IPS-20b (cell line): Measurements from ENCODE around the gene MOK.

Experiments
- H3K27ac ChIP-seq: one replicate; pipeline ENCODE4 v1.5.1; 2013; ENCODE audit warnings: low read length
- H3K27me3 ChIP-seq: 2 replicates; pipeline ENCODE4 v1.6.1; 2013; ENCODE audit warnings: mild to moderate bottlenecking, low read length, inconsistent platforms; ENCODE audit not compliant: insufficient read depth
- H3K36me3 ChIP-seq: 2 replicates; pipeline ENCODE4 v1.6.1; 2013; ENCODE audit warnings: low read depth, mild to moderate bottlenecking, inconsistent platforms, low read length, moderate library complexity; ENCODE audit not compliant: insufficient read depth
- H3K4me1 ChIP-seq: 2 replicates; pipeline ENCODE4 v1.6.1; 2013; ENCODE audit warnings: mild to moderate bottlenecking, control low read depth, inconsistent platforms, low read length, moderate library complexity; ENCODE audit not compliant: insufficient read depth
- H3K4me3 ChIP-seq: 2 replicates; pipeline ENCODE4 v1.5.1; 2013; ENCODE audit warnings: mild to moderate bottlenecking, low read length, inconsistent platforms
- H3K9ac ChIP-seq: 2 replicates; pipeline ENCODE4 v1.6.1; 2013; ENCODE audit warnings: low read depth, mild to moderate bottlenecking, inconsistent platforms, low read length, moderate library complexity
- H3K9me3 ChIP-seq: 2 replicates; pipeline ENCODE4 v1.6.1; 2013; ENCODE audit warnings: mild to moderate bottlenecking, low read depth, low read length, inconsistent platforms; ENCODE audit not compliant: insufficient read depth

MOK gene

DNA sequence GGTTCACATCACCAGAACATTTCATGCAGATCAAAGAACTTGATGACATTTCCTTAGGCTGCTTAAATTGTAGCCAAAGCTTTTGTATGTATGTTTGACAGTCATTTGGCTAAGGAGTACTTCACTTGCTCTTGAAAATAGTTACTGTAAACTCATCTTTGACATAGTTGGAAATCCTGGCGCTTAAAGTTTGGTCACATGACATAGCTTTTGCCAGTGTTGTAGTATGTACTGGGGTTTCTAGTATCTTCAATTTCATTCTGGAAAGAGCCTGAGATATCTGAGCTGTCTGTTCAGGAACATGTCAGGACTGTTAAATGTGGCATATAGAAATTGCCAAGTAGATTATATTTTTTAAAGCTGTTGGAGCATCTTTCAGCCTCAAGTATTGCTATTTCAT is 109.5 kb downstream of the MOK start:
- H3K36me3 ChIP-seq: peaks cover 51% of the 10 kb centered on the region
- no peak overlapping the region for H3K9ac ChIP-seq
- H3K27me3 ChIP-seq: no peaks in the 10 kb centered on the region
- H3K4me3 ChIP-seq: no peak overlapping the region
- H3K27ac ChIP-seq: no peak overlapping the region
- H3K4me1 ChIP-seq: peaks cover 17% of the 10 kb centered on the region
- no peaks in the 10 kb centered on the region for H3K9me3 ChIP-seq

DNA sequence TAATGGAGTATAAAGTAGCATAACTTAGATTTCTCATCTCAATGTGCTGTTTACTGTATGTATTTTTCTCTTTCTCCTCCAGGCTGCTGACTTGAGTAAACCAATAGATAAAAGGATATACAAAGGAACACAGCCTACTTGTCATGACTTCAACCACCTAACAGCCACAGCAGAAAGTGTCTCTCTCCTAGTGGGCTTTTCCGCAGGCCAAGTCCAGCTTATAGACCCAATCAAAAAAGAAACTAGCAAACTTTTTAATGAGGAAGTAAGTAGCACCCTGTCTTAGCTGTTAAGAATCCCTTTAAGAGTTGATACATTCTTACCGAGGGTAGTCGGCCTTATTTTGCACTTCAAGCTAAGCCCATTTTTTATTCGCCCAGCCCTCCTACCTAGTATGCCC is 110.1 kb downstream of the MOK start:
- no peak overlapping the region for H3K9ac ChIP-seq
- peaks cover 49% of the 10 kb centered on the region for H3K36me3 ChIP-seq
- peaks cover 17% of the 10 kb centered on the region for H3K4me1 ChIP-seq
- no peaks in the 10 kb centered on the region for H3K9me3 ChIP-seq
- H3K27ac ChIP-seq: no peak overlapping the region
- no peak overlapping the region for H3K4me3 ChIP-seq
- no peaks in the 10 kb centered on the region for H3K27me3 ChIP-seq

DNA sequence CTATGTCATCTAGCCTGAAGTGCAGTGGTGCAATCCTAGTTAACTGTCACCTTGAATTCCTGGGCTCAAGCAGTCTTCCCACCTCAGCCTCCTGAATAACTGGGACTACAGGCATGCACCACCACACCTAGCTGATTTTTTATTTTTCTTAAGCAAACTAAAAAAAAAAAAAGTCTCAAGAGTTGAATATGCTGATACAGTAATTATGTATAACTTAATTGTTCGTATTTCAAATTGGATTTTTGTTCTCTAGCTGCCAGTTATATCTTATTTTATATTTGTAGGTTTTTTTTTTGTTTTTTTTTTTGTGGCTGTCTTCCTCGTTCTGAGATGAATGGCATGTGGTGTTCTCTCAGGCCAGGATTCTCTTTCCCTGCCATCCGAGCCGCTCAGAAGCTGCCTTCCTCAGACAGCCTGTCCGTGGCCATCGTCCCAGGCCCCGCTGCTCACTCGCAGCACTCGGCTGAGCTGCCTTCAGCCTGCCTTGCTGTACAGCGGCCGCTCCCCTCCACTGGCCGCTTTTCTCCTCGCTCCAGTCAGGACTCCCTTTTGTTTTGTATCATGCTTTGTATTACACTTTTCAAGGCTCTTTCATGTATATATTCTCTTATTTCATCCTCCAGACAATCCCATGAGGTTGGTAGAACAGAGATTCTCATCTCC is 112.0 kb downstream of the MOK start:
- no peak overlapping the region for H3K4me3 ChIP-seq
- peaks cover 17% of the 10 kb centered on the region for H3K4me1 ChIP-seq
- H3K27ac ChIP-seq: no peak overlapping the region
- H3K27me3 ChIP-seq: no peaks in the 10 kb centered on the region
- H3K36me3 ChIP-seq: peaks cover 32% of the 10 kb centered on the region
- no peak overlapping the region for H3K9ac ChIP-seq
- H3K9me3 ChIP-seq: no peaks in the 10 kb centered on the region

DNA sequence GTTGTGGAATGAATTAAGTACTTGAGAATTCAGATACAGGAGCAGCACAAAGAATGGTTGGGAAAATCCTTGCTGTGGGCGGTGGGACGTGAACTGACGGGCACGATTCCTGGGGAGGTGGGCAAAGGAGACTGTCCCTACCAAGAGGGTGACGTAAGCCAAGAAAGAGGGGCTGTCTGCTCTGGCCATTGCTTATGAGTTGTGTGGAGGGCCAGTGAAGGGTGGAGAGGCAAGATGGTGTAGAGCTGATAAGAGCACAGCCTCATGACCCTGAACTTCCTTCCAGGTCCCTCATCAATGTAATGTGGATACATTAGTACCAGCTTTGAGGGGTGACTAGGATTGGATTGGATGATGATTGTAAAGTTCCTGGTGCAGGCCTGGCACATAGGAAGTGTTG is 115.1 kb downstream of the MOK start:
- H3K9ac ChIP-seq: no peak overlapping the region
- H3K4me1 ChIP-seq: peaks cover 20% of the 10 kb centered on the region
- H3K9me3 ChIP-seq: no peaks in the 10 kb centered on the region
- H3K27ac ChIP-seq: no peak overlapping the region
- H3K4me3 ChIP-seq: no peak overlapping the region
- H3K36me3 ChIP-seq: peaks cover 3% of the 10 kb centered on the region; the same call in 1 of the 2 replicates
- H3K27me3 ChIP-seq: no peaks in the 10 kb centered on the region

DNA sequence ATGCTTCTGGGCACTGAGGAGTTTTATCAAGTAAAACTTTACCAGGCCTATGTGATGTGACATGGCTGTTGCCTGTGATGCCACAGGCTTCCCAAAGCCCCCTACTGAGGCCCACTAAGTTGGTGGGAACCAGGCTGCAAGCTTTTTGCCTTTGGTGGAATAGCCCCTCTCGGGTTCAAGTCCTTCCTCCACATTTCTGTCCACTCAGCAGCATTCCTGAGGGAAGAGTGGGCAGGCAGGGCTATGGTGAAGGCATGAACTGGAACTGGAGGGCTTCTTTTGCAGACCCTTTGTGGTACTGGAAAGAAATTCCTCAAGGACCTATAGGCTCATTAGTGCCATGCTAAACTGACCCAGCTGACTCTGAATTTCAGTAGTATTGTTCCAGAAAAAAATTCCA is 116.8 kb downstream of the MOK start:
- Histone ChIP-seq H3K27ac (no peak overlapping the region), H3K9ac (no peak overlapping the region), H3K4me3 (no peak overlapping the region), H3K4me1 (peaks cover 10% of the 10 kb centered on the region; the same call in 1 of the 2 replicates), H3K36me3 (no peaks in the 10 kb centered on the region), H3K9me3 (no peaks in the 10 kb centered on the region), H3K27me3 (no peaks in the 10 kb centered on the region)

DNA sequence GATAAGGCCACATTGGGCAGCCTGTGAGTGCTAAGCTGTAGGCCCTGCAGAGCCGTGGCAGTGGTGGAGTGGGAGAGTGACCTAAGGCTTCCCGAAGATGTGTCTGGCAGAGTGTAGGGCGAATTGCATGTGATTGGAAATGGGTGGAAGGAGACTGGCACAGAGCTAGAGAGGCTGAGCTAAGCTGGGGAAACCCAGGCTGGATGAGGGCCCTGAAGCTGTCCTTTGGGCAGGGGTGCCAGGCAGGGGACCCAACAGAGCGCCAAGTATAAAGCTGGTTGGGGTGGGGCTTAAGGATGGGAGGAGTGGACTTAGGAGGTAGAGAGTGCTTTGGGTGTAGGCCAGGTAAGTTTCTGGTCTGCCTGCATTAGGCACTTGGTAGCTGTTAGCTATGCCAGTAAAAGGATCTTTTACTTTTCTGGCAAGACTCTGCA is 117.4 kb downstream of the MOK start:
- Histone ChIP-seq H3K4me3 (no peak overlapping the region), H3K36me3 (no peaks in the 10 kb centered on the region), H3K9ac (no peak overlapping the region), H3K27ac (no peak overlapping the region), H3K4me1 (peaks cover 13% of the 10 kb centered on the region), H3K9me3 (no peaks in the 10 kb centered on the region), H3K27me3 (no peaks in the 10 kb centered on the region)

DNA sequence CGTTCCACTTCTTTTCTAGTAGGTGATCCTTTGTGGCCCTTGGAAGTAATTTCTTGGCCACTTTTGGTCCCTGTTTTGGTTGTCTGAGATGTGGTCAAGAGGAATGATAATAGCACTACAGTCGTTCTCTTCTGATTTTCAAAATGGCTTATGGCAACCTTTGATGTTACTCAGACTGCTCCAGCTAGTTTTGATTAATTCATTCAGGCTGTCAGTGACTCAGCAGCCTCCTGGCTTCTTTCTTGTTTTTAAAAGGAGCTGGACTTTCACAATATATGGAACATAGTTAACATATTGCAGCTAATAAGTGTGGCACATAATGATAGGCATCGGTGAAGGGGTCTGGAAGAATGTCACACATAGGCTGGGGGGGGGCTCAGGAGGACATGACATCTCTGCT is 117.9 kb downstream of the MOK start:
- Histone ChIP-seq H3K27ac (no peak overlapping the region), H3K9ac (no peak overlapping the region), H3K4me3 (no peak overlapping the region), H3K27me3 (no peaks in the 10 kb centered on the region), H3K36me3 (no peaks in the 10 kb centered on the region), H3K4me1 (peaks cover 13% of the 10 kb centered on the region), H3K9me3 (no peaks in the 10 kb centered on the region)

DNA sequence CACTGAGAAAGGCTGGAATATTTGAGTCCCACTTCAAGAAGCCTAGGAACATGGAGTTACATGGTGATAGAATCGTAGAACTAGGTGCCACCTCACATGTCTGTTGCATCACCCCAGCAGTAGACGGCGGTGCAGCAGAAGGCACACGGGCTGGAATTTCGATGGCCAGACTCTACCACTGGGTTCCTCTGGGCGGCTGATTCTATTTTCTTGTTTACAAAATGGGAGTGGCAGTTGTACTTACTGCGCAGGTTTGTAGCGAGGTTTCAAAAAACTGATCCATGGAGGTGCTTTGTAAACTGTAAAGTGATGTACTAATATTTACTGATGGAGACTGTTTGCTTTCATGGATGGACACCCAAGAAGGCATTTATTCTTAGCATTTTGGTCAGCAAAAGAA is 119.6 kb downstream of the MOK start:
- Histone ChIP-seq H3K27me3 (no peaks in the 10 kb centered on the region), H3K36me3 (no peaks in the 10 kb centered on the region), H3K9ac (no peak overlapping the region), H3K27ac (no peak overlapping the region), H3K4me1 (peaks cover 16% of the 10 kb centered on the region), H3K4me3 (no peak overlapping the region), H3K9me3 (no peaks in the 10 kb centered on the region)

DNA sequence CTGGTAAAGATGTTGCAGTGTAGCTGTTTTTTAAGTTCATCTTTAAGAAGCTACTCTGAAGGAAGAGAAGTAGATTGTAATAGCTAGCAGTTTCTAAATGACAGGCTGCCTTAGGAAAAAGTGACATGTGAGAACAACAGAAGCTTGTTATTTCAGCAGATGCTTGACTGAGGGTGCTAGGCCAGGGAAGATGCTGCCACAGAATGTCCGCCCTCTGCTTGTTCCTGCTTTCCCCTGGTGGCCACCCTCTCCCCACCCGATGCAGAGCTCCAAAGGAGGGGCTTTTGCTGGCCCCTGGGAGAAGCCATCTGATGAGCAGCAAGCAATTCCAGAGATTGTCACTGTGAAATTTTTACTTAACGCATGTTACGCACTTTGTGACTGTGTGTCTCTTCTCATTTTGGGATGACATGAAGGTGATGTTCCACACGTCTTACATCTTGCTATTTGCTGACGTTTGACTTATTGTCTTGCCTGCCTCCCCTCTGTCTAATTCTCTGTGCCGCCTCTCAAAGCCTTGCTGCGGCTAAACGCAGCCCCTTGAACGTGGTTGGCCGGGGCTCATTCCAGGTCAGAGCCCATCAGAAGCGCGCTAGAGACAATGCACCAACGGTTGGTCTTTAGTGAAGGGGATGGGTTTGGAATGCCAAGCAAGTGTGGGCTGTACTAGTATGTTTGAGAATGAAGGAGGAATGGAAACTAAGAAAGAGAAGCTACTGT is 120.5 kb downstream of the MOK start:
- Histone ChIP-seq H3K9me3 (no peaks in the 10 kb centered on the region), H3K27ac (no peak overlapping the region), H3K4me3 (no peak overlapping the region), H3K27me3 (no peaks in the 10 kb centered on the region), H3K4me1 (peaks cover 19% of the 10 kb centered on the region), H3K9ac (no peak overlapping the region; the same call in 1 of the 2 replicates), H3K36me3 (no peaks in the 10 kb centered on the region)

DNA sequence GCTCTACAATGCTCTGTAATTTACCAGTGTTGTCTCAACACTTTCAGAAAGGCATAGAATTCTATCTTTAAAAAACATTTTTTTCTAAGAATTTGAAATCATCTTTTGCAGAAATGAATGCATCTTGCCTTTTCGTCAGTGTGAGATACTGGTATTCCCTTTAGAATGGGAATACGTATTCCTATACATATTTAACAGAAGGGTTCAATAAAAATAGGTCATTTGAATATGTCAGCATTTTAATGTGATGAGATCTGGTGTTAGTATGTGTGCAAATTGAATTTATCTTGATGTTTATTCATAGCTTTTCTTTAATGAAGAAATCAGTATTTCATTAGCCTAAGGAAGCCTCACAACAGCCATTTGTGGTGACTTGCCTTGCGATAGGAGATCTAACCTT is 121.1 kb downstream of the MOK start:
- no peak overlapping the region for H3K4me3 ChIP-seq
- peaks cover 19% of the 10 kb centered on the region for H3K4me1 ChIP-seq
- H3K27ac ChIP-seq: no peak overlapping the region
- no peaks in the 10 kb centered on the region for H3K9me3 ChIP-seq
- no peaks in the 10 kb centered on the region for H3K36me3 ChIP-seq
- H3K9ac ChIP-seq: no peak overlapping the region; the same call in 1 of the 2 replicates
- H3K27me3 ChIP-seq: no peaks in the 10 kb centered on the region

DNA sequence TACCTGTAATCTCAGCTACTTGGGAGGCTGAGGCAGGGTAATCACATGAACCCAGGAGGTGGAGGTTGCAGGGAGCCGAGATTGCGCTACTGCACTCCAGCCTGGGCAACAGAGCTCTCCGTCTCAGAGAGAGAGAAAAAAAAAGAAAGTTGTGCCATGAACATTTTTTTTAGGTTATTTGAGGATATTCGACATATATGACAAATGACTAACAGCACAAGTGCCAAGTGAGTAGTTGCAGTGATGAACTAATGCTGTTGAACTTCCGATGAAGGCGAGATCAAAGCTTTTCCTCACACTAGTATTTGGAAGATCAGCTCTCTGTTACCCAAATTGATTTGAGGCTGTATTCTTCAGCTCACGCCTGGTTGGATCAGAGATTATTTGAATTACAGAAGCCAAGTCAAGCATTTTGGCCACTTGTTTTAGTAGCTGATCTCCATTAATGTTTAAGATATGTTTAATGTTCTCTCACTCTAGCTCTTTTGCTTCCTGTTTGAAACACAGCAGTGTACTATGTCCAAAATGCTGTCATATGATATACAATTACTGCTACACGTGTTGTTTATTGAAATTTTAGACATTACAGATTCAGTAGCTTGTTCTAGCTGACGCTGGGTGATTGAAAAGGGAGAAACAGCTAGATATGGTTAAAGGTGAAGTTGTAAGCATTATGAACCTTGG is 121.9 kb downstream of the MOK start:
- H3K27ac ChIP-seq: no peak overlapping the region
- no peak overlapping the region for H3K9ac ChIP-seq
- peaks cover 19% of the 10 kb centered on the region for H3K4me1 ChIP-seq
- H3K4me3 ChIP-seq: no peak overlapping the region
- H3K27me3 ChIP-seq: no peaks in the 10 kb centered on the region
- no peaks in the 10 kb centered on the region for H3K9me3 ChIP-seq
- no peaks in the 10 kb centered on the region for H3K36me3 ChIP-seq

DNA sequence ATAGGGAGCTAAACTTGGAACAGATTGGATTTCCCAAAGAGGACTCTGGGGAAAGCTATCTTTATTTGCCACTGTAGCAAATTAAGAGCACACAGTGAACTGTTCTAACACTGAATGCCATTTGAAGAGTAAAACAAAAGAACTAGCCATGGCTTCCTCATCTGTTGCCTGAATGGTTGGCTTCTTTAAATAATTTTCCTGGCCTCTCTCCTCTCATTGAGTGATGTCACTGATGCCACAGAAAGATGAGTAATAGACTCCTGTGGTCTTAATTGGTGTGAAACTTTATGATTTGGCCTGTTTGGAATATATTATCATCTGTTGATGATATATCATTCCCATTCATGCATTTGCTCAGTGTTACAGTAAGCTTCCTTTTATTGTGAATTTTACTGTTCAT is 122.8 kb downstream of the MOK start:
- H3K27ac ChIP-seq: no peak overlapping the region
- no peaks in the 10 kb centered on the region for H3K9me3 ChIP-seq
- H3K9ac ChIP-seq: no peak overlapping the region
- no peak overlapping the region for H3K4me3 ChIP-seq
- no peaks in the 10 kb centered on the region for H3K27me3 ChIP-seq
- H3K4me1 ChIP-seq: peaks cover 19% of the 10 kb centered on the region
- no peaks in the 10 kb centered on the region for H3K36me3 ChIP-seq
